T47D (cell line): ENCODE data around the gene ABCC8.

Experiments
- DNase-seq, 2 experiments: peaks; one replicate each; pipeline versions ENCODE4 v3.0.0 to v3.0.0-alpha.2; 2011 to 2012; ENCODE audit warnings: low read depth in 1 of 2, low spot score in 1 of 2
- JUND ChIP-seq: IDR thresholded peaks from 2 replicates; pipeline ENCODE4 v1.6.1; 2012; ENCODE audit warnings: low read depth
- in situ Hi-C: cut with HindIII; loops from 2 replicates; pipeline ENCODE4 v1.10.0; 2016; ENCODE audit warnings: low sequenced_read_pairs, low pct_unique_long_range_greater_than_20kb

ABCC8 gene

GRCh38 chr11:17477361-17477760 is 716 bp upstream of the ABCC8 start:
- TF ChIP-seq JUND, result no peak
- in situ Hi-C loops, result no loop called here
- DNase-seq, result no peak

- in situ Hi-C loops, result no loop called here
- no peak for TF ChIP-seq JUND
- no peak for DNase-seq
These were observed 364 bp upstream of the ABCC8 start for GRCh38 chr11:17477084-17477333.

- in situ Hi-C loops, result no loop called here
- no peak for TF ChIP-seq JUND
- no peak for DNase-seq
These were observed 854 bp downstream of the ABCC8 start for GRCh38 chr11:17475666-17476316.

GRCh38 chr11:17473071-17473744 is 3.4 kb downstream of the ABCC8 start:
- in situ Hi-C loops, result no loop called here
- peak; percentile 51 to 66 for DNase-seq

GRCh38 chr11:17472467-17472866 is 4.2 kb downstream of the ABCC8 start:
- in situ Hi-C loops, result no loop called here
- TF ChIP-seq JUND, result no peak
- DNase-seq, result no peak

More at GRCh38 chr11:17473071-17473744, 3.4 kb downstream of the ABCC8 start:
- TF ChIP-seq JUND, result no peak

GRCh38 chr11:17471501-17471900 is 5.1 kb downstream of the ABCC8 start:
- in situ Hi-C loops, result no loop called here
- TF ChIP-seq JUND, result no peak
- DNase-seq, result peak; percentile 62 to 73

GRCh38 chr11:17469998-17470397 is 6.6 kb downstream of the ABCC8 start:
- DNase-seq, result no peak
- in situ Hi-C loops, result no loop called here
- no peak for TF ChIP-seq JUND

GRCh38 chr11:17468122-17468521 is 8.5 kb downstream of the ABCC8 start:
- DNase-seq, result no peak
- in situ Hi-C loops, result no loop called here
- no peak for TF ChIP-seq JUND

- in situ Hi-C loops, result no loop called here
These were observed 13.0 kb downstream of the ABCC8 start for GRCh38 chr11:17463546-17464174.

GRCh38 chr11:17462940-17463339 is 13.7 kb downstream of the ABCC8 start:
- in situ Hi-C loops, result no loop called here
- no peak for DNase-seq
- TF ChIP-seq JUND, result no peak

More at GRCh38 chr11:17463546-17464174, 13.0 kb downstream of the ABCC8 start:
- no peak for TF ChIP-seq JUND
- DNase-seq, result no peak

- no peak for DNase-seq
- TF ChIP-seq JUND, result no peak
These were observed 16.2 kb downstream of the ABCC8 start for GRCh38 chr11:17460406-17460805.

GRCh38 chr11:17459236-17459896 is 17.3 kb downstream of the ABCC8 start:
- in situ Hi-C loops, result no loop called here
- TF ChIP-seq JUND, result no peak
- DNase-seq, result no peak

More at GRCh38 chr11:17460406-17460805, 16.2 kb downstream of the ABCC8 start:
- in situ Hi-C loops, result no loop called here

GRCh38 chr11:17458268-17458667 is 18.4 kb downstream of the ABCC8 start:
- no peak for TF ChIP-seq JUND
- in situ Hi-C loops, result no loop called here

More at GRCh38 chr11:17458268-17458667, 18.4 kb downstream of the ABCC8 start:
- no peak for DNase-seq
